ENCODE measurements around the gene HNRNPLL.
"Not testable (repeated sequence)": the region's sequence is repeated elsewhere in the genome, so short reads cannot be mapped to it uniquely, and the experiment has no call there.

The HNRNPLL gene

DNA sequence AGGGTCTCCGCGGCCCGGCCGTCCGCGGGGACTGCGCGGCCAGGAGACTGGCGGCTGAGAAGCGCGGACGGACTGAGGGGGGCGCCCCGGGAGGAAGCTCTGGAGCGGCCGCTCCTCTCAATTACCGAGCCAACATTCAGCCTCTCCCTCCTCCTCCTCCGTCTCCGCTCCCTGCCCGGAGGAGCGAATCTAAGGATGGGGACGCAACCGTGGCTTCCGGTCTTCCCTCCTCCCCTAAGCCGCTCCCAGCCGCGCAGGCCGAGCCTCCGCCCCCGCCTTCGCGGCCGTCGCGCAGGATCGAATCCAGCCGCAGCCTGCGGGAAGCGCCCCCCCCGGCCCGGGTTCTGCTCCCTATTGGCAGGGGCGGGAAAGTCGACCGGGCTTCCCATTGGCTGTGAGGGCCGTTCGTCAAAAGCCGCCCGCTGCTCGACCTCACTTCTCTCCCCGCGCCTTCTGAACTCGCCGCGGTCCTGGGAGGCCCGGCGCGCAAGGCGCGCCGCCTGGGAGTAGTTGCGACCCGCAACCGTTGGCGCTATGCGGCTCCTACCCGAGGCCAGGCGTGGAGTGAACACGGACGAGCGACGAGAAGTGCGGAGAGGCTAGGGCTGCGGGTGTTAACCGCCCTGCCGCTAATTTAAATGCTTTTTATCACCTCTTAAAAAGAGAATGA lies at the start of gene HNRNPLL:
Gene HNRNPLL (minus strand): TSS at position 197 of the 670 bp plus-strand sequence. CDS start 302 bp downstream, outside the sequence.
- Histone ChIP-seq H3K4me3 (peak within 1 kb of the TSS; percentile 90), H3K27ac (peak within 1 kb of the TSS; percentile 91 to 99)
- TF ChIP-seq, protein P1, sequence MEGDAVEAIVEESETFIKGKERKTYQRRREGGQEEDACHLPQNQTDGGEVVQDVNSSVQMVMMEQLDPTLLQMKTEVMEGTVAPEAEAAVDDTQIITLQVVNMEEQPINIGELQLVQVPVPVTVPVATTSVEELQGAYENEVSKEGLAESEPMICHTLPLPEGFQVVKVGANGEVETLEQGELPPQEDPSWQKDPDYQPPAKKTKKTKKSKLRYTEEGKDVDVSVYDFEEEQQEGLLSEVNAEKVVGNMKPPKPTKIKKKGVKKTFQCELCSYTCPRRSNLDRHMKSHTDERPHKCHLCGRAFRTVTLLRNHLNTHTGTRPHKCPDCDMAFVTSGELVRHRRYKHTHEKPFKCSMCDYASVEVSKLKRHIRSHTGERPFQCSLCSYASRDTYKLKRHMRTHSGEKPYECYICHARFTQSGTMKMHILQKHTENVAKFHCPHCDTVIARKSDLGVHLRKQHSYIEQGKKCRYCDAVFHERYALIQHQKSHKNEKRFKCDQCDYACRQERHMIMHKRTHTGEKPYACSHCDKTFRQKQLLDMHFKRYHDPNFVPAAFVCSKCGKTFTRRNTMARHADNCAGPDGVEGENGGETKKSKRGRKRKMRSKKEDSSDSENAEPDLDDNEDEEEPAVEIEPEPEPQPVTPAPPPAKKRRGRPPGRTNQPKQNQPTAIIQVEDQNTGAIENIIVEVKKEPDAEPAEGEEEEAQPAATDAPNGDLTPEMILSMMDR (IDR thresholded peaks at IDR 0.05) = no peak
- peak; percentile 99 for DNase-seq (ENCODE audit: low spot score)

DNA sequence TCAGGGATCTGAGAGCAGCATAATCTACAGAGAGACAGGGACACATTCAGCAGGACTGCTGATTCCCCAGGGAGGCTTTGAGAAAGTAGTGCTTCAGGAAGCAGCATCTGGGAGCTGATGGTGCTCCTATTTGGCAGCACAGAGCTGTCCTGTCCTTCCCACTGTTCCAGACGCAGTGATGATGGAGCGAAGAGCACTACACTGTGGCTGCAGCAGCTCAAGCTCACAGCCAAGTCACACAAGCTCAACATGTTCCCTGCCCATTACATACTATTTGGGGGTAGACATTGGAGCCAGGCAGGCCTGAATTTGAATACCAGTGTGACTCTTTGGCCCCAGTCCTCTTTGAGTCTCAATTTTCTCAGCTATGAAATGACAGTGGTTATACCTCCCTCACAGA lies 48.0 kb upstream of the HNRNPLL start:
- no peak overlapping the region for H3K4me3 ChIP-seq
- no peak overlapping the region for H3K27ac ChIP-seq
- TF ChIP-seq, protein P1 (IDR thresholded peaks at IDR 0.05) = no peak
- DNase-seq (ENCODE audit: low spot score) = no peak

DNA sequence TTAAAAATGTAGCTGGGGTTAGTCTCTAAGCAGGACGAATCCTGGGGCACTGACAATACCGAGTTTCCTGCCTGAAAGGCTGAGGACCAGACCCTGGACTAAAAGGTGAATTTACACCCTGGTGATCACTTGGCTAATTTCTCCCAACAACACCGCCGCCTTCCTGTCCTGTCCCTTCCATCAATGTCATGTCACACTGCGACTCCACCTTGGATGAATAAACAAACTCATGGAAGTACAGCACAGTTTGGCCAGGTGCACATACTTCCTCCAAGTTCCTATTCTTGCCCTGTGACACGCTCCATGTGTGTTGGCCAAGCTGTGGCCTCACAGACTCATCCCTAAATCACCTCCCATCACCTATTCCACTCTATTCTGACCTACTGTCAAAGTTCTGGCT lies 47.3 kb upstream of the HNRNPLL start:
- DNase-seq (ENCODE audit: low spot score) = no peak
- Histone ChIP-seq H3K27ac (no peak overlapping the region), H3K4me3 (no peak overlapping the region)
- TF ChIP-seq, protein P1 (IDR thresholded peaks at IDR 0.05) = no peak

DNA sequence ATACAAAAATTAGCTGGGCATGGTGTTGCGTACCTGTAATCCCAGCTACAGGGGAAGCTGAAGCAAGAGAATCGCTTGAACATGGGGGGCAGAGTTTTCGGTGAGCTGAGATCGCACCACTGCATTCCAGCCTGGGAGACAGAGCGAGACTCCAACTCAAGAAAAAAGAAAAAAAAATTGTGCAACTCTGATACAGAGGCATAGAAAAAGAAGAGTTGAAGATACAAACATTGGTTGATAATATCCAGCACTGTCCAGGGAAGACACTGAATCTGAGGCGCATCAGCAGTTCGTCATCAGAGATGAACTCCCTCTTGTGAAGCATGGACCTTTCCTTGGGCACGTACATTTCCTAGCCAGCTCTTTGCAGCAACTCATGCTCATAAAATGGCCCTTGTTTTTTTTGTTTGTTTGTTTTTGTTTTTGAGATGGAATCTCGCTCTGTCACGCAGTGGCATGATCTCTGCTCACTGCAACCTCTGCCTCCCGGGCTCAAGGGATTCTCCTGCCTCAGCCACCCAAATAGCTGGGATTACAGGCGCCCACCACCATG lies 46.5 kb upstream of the HNRNPLL start:
- H3K27ac ChIP-seq = no peak overlapping the region
- TF ChIP-seq, protein P1 (IDR thresholded peaks at IDR 0.05) = no peak
- no peak overlapping the region for H3K4me3 ChIP-seq
- no peak for DNase-seq (ENCODE audit: low spot score)

DNA sequence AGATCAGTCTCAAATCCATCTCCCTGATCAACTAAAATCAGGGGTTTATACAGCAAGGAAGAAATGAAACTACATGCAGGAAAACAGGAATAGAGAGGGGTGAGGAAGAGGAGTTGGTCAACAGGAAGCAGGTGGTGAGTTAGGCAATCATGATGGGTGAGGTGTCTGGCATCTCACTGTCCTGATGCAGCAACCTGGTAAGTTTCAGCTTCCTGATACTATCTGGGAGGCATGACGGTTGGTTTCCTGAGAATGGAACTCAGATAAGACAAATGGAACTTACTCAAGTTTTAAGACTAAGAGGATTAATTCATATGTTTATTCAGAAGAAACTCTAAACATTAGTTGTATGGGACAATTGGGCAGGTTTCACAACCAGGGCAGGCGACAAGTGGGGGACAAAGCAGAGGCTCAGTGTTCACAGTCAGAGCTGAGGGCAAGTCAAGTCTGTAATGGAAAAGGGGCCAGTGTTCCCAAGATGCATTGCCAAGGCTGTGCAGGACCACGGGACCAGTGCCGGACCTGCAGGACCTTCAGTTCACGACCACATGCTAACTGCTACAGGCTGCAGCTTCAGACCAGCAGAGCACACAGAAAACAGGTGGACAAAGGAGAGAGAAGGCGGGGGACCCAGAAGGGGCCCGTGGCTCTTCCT lies 45.5 kb upstream of the HNRNPLL start:
- DNase-seq (ENCODE audit: low spot score) = no peak
- H3K27ac ChIP-seq = no peak overlapping the region
- no peak overlapping the region for H3K4me3 ChIP-seq
- TF ChIP-seq, protein P1 (IDR thresholded peaks at IDR 0.05) = no peak

DNA sequence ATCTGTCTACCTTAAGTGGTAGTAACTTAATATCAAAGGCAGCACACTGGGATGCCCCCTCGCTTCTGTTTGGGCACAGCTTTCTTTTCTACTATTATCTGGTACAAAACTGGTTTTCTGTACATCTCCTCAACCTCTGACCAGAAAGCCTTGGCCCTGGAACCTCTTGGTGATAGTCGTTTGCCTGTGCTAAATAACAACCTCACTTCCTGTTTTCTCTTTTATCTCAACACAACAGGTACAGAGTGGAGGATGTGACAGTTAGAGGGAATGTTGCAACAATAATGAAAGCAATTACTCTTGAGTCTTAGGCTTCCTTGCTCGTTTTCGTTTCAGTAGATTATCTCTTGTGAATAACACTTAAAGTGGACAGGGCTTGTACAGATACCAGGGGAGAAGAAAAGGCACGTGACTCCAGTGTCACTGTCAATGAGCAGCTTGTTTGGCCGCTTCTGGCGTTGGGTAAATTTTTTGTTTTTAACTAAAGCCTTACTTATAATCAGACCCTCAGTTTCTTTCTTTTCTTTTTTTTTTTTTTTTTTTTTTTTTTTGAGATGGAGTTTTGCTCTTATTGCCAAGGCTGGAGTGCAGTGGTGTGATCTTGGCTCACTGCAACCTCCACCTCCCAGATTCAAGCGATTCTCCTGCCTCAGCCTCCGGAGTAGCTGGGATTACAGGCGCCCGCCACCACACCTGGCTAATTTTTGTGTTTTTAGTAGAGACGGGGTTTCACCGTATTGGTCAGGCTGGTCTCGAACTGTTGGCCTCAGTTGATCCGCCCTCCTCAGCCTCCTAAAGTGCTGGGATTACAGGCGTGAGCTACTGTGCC lies 41.2 kb upstream of the HNRNPLL start:
- DNase-seq (ENCODE audit: low spot score); H3K4me3 ChIP-seq; H3K27ac ChIP-seq: not testable (repeated sequence)

DNA sequence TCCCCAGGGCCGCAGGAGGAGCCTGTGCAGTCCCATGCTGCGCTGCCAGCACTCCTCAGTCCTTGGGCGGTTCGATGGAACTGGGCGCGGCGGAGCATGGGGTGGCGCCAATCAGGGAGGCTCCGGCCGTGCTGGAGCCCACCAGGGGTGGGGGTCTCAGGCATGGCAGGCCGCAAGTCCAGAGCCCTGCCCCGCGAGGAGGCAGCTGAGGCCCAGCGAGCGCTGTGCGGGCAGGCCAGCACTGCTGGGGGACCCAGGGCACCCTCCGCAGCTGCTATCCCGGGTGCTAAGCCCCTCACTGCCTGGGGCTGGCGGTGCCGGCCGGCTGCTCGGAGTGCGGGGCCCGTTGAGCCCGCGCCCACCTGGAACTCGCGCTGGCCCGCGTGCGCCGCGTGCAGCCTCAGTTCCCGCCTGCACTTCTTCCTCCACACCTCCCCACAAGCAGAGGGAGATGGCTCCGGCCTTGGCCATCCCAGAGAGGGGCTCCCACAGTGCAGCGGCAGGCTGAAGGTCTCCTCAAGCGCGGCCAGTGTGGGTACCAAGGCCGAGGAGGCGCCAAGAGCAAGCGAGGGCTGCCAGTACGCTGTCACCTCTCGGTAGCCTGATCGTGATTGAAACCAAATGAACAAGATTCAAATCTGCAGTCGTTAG lies 40.4 kb upstream of the HNRNPLL start:
- TF ChIP-seq, protein P1 (IDR thresholded peaks at IDR 0.05) = no peak
- DNase-seq (ENCODE audit: low spot score) = no peak
- no peak overlapping the region for H3K27ac ChIP-seq
- no peak overlapping the region for H3K4me3 ChIP-seq

DNA sequence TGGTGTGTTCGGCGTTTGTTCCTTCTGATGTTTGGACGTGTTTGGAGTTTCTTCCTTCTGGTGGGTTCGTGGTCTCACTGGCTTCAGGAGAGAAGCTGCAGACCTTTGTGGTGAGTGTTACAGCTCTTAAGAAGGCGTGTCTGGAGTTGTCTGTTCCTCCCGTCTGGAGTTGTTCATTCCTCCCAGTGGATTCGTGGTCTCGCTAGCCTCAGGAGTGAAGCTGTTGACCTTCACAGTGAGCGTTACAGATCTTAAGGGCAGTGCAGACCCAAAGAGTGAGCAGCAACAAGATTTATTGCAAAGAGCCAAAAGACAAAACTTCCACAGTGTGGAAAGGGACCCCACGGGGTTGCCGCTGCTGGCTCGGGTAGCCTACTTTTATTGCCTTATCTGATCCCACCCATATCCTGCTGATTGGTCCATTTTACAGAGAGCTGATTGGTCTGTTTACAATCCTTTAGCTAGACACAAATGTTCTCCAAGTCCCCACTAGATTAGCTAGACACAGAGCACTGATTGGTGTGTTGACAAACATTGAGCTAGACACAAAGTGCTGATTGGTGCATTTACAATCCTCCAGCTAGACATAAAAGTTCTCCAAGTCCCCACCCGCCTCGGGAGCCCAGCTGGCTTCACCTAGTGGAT lies 39.8 kb upstream of the HNRNPLL start:
- not testable (repeated sequence) for DNase-seq (ENCODE audit: low spot score); H3K27ac ChIP-seq; H3K4me3 ChIP-seq
